Endothelial cell of umbilical vein (primary cell): ENCODE measurements around the gene B3GALNT1.

Experiments used
- EZH2 ChIP-seq: IDR thresholded peaks from 2 replicates; pipeline ENCODE4 v1.6.1; 2012; ENCODE audit warnings: borderline replicate concordance, low read depth, mild to moderate bottlenecking, moderate library complexity, low read length, inconsistent platforms; ENCODE audit not compliant: severe bottlenecking
- JUN ChIP-seq: IDR thresholded peaks from 2 replicates; pipeline ENCODE4 v1.6.1; 2011; ENCODE audit warnings: borderline replicate concordance, low read depth; ENCODE audit not compliant: insufficient read length, insufficient read depth
- MYC ChIP-seq: IDR thresholded peaks from one replicate; pipeline ENCODE4 v1.6.1; 2011; ENCODE audit warnings: mild to moderate bottlenecking, low read depth, low read length
- POLR2A ChIP-seq: IDR thresholded peaks from 2 replicates; pipeline ENCODE4 v1.6.1; 2012; ENCODE audit warnings: low read depth, mild to moderate bottlenecking, control low read depth, low read length
- POLR2AphosphoS5 ChIP-seq: IDR thresholded peaks from 2 replicates; pipeline ENCODE4 v1.6.1; 2012; ENCODE audit warnings: low read depth, mild to moderate bottlenecking, control low read depth, low read length, moderate library complexity; ENCODE audit not compliant: insufficient read depth
- TF ChIP-seq, protein P1 (sequence below), 2 donors: IDR thresholded peaks; 1 replicate in 1 of 2; 2 replicates in 1 of 2; pipeline ENCODE4 v1.5.1; 2011; ENCODE audit warnings: low read length in 2 of 2, mild to moderate bottlenecking in 2 of 2, moderate library complexity in 2 of 2, control low read depth in 1 of 2, inconsistent platforms in 1 of 2, low read depth in 1 of 2; ENCODE audit not compliant: insufficient read depth in 1 of 2; ENCODE audit errors: extremely low read depth in 1 of 2
- TF ChIP-seq, protein P2 (sequence below): IDR thresholded peaks from 2 replicates; pipeline ENCODE4 v1.6.1; 2011; ENCODE audit not compliant: insufficient read depth, insufficient read length

DNA sequence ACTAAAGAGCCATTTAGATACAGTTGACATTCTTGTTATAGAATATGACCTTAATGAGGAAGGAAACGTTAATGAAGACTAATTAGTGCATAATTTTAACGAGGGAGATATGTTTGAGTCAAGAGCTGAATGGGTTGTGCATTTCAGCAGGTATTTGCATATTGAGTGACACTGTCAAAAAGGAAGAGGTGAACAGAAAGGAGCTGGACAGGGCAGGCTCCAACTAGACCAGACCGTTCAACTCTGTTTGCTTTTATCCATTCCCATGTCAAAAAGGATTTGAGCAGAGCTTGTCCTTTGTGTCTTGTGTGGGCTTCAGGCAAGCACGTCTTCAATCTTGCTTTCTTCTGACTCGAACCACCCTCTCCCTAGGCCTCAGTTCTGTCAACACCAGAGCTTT, 40.7 kb downstream of the B3GALNT1 start:
- TF ChIP-seq POLR2A (no peak), JUN (no peak), EZH2 (no peak), POLR2AphosphoS5 (no peak), MYC (no peak)
- TF ChIP-seq, protein P1, sequence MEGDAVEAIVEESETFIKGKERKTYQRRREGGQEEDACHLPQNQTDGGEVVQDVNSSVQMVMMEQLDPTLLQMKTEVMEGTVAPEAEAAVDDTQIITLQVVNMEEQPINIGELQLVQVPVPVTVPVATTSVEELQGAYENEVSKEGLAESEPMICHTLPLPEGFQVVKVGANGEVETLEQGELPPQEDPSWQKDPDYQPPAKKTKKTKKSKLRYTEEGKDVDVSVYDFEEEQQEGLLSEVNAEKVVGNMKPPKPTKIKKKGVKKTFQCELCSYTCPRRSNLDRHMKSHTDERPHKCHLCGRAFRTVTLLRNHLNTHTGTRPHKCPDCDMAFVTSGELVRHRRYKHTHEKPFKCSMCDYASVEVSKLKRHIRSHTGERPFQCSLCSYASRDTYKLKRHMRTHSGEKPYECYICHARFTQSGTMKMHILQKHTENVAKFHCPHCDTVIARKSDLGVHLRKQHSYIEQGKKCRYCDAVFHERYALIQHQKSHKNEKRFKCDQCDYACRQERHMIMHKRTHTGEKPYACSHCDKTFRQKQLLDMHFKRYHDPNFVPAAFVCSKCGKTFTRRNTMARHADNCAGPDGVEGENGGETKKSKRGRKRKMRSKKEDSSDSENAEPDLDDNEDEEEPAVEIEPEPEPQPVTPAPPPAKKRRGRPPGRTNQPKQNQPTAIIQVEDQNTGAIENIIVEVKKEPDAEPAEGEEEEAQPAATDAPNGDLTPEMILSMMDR (IDR thresholded peaks at IDR 0.05; ENCODE audit: extremely low read depth in 1 of 2, insufficient read depth in 1 of 2, low read depth in 1 of 2, low read length in 2 of 2) = no peak
- TF ChIP-seq, protein P2, sequence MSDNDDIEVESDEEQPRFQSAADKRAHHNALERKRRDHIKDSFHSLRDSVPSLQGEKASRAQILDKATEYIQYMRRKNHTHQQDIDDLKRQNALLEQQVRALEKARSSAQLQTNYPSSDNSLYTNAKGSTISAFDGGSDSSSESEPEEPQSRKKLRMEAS = no peak
